HG03097 (cell line): Measurements from ENCODE around the gene ALG11.
A peak's percentile ranks its signal among the peaks of the same experiment; 100 is the strongest.
"Not testable (repeated sequence)": the region's sequence is repeated elsewhere in the genome, so short reads cannot be mapped to it uniquely, and the experiment has no call there.

Experiments used
- ATAC-seq: cut with Tn5 transposase; IDR thresholded peaks from one replicate; pipeline ENCODE4 v1.9.1; 2021; ENCODE audit not compliant: unreplicated experiment, low FRiP score

ALG11 gene, protein sequence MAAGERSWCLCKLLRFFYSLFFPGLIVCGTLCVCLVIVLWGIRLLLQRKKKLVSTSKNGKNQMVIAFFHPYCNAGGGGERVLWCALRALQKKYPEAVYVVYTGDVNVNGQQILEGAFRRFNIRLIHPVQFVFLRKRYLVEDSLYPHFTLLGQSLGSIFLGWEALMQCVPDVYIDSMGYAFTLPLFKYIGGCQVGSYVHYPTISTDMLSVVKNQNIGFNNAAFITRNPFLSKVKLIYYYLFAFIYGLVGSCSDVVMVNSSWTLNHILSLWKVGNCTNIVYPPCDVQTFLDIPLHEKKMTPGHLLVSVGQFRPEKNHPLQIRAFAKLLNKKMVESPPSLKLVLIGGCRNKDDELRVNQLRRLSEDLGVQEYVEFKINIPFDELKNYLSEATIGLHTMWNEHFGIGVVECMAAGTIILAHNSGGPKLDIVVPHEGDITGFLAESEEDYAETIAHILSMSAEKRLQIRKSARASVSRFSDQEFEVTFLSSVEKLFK

DNA sequence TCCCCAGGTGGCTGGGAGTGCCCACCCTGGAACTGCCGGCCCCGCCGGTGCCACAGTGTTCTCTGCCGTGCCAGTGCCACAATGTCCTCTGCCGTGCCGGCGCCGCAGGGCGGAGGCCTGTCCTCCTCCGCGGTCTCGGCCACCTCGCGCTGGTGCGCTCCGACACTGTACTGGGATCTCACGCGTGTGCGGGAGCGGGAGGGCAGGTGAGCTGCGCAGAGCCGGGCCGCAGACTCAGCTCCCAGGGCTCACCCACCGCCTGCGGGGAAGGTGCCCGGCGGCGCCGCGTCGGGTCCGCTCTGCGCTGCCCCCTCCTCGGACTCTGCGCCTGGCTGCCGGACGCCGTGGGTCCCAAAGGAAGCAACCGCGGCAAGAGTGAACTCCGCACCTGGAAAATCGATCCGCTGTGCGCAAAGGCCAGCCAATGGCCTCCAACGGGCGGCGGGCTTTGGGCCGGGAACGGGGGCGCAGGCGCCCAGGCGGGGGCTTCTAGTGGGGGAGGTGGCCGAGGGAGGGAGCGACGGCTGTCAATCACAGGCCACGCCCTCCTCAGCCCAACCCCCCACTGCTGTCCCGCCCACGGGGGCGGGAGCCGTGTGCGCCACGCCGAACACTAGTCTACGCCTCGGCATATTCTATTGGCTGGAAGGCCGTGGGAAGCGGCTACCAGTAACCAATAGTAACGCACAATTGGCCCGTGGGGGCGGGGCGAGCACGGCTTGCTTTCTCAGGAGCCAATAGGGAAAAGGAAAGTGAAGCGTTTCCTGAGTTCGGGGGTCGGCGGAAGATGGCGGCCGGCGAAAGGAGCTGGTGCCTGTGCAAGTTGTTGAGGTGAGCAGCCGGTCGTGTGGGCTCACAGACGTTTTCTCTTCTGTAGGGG is at the start of gene ALG11:
Gene ALG11, plus strand, starts transcription at position 767 of the 880 bp plus-strand sequence. Its CDS starts 21 bp downstream, at position 788.
- peak; percentile 100 for ATAC-seq

DNA sequence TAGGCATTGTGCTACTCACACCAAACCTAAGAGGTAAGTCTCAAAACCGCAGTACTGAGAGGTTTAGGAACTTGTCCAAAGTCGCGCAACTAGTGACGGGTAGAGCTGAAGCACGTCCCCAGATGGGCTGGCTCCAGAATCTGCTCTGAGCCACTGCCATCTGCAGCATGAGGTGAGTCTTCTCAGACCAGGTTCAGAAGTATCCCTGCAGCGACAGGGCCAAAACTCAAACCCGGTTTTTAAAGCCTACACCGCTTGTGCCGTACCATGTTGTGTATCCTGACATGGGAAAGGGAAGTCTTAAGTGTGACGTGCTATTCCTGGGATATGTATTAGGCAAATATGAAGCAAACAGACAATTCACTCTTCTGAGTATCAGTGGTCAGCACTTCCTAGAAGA is 46.0 kb upstream of the ALG11 start:
- ATAC-seq, result no peak

GRCh38 chr13:51967482-51968446 is 44.4 kb upstream of the ALG11 start:
- no peak for ATAC-seq

DNA sequence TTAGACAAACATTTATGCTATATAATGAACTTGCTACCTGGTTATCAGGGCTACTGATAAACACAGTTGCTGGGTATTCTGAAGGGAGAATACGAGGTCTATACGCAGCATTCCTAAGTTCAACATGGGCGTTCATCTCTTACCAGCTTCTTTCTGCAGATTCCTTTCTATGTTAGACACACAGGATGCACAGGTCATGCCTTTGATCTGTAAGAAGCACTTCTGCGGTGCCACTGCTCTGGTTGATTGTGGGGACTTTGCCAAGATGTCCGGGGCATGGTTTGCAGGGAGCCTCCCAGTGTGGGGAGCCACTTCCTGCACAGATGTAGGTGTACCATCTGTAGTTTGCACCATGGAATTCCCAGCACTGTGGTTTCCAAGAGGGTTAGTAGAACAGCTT is 41.8 kb upstream of the ALG11 start:
- ATAC-seq, result no peak

DNA sequence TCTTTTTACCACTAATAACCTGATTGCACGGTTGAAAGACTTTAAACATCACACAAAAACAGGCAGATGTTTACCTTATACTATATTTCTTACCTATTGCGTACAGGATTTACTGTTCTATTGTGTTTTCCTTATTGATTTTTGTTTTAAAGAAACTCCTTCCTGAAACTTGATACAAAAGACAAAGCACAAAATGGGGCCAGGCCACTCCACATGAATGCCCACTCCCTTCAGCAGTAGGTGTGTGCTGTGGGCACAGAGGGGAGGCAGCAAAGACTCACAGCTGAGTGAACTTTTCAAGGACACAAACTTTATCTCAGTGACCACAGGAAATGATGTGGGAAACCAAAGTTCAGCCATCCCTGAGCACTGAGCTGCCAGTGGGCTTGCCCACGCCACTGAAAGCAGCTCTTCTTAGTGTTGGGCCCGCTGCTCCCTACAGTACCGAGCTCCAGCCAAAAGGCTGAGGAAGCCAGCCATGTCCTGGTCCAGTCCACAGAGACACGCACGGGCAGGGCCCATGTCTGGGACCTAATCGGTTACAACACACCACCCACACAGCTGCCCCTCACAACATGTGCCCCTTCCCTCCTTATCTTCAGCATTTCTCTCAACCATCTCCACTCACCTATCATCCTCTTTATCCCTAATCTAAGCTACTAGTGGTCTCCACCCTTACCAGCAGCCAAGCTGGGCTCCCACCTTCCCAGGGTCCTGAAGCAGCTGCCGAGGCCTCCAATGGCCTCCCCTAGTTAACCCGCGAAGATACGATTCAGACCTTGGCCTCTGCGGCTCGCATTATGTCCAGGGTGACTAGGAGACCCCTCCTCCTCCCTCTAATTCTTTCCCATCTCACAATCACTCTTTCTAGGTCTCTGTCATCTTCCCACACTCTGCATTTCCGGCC is 40.4 kb upstream of the ALG11 start:
- no peak for ATAC-seq

GRCh38 chr13:51974482-51974881 is 37.7 kb upstream of the ALG11 start:
- ATAC-seq, result no peak

GRCh38 chr13:51976423-51976822 is 35.8 kb upstream of the ALG11 start:
- ATAC-seq, result no peak

GRCh38 chr13:51976890-51977289 is 35.3 kb upstream of the ALG11 start:
- no peak for ATAC-seq

DNA sequence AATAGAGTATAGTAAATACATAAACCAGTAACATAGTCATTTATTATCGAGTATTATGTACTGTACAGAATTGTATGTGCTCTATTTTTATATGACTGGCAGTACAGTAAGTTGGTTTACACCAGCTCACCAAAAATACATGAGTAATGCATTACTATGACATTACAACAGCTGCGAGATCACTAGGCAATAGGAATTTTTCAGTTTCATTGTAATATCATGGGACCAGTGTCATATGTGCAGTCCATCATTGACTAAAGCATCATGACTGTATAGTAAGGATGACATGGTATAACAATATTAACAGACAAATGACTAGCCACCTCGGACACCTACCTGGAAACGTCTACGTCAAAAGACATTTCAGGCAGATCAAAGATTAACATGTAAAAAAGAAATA is 34.6 kb upstream of the ALG11 start:
- ATAC-seq, result no peak

DNA sequence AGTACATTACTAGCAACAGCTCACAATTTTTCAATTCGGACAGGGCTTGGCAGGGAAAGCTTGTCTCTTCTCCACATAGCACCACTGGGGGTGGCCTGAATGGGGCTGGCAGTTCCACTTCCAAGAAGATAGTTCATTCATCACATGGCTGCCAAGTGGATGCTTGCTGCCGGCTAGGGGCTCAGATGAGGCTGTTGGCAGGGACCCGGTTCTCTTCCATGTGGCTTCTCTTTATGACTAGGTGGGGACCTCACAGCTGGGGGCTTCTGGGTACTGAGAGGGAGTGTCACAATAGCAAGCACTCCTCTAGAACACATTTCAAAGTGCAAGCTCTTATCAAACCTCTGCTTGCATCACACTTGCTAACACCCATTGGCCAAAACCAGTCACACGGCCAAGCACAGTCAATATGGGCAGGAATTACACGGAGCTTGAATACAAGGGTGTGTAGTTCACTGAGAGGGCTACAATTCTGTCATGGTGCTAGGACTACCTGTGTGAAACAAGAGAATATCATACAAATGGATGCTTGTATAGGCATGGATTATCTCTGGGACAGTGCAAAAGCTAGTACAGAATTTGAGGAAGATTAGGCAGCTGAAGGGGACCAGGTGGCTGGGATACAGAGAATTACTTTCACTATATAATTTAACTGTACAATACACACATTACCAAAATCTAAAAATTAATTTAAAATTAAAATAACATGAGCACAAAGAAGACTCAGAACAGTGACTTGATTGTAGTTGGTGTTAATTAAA is 33.2 kb upstream of the ALG11 start:
- ATAC-seq, result no peak

GRCh38 chr13:51980908-51981307 is 31.3 kb upstream of the ALG11 start:
- ATAC-seq, result no peak

DNA sequence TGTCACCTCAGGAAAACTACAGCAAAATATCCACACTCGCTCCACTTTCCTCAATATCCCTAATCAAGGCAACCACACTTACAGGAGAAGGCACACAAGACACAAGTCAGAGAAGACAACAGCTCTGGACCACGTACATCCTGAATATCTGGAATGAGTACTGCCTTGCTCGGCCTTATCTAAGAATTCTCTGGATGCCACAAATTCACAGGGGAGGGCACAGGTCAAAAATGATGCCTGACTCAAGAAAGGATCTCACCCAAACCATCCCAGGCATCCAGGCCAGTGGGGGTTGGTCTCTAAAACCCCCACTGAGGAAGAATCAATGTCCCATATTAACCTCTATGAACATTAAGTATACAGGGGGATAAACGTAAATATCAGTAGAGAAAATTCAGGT is 30.8 kb upstream of the ALG11 start:
- ATAC-seq, result no peak

DNA sequence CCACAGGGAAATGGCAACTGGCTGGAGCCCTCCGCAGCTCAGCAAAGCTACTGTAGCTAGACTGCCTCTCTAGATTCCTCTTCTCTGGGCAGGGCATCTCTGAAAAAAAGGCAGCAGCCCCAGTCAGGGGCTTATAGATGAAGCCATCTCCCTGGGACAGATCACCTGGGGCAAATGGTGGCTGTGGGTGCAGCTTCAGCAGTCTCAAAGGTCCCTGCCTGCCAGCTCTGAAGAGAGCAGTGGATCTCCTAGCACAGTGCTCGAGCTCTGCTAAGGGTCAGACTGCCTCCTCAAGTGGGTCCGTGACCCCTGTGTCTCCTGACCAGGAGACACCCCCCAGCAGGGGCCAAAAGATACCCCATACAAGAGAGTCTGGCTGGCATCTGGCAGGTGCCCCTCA is 28.9 kb upstream of the ALG11 start:
- ATAC-seq, result not testable (repeated sequence)

DNA sequence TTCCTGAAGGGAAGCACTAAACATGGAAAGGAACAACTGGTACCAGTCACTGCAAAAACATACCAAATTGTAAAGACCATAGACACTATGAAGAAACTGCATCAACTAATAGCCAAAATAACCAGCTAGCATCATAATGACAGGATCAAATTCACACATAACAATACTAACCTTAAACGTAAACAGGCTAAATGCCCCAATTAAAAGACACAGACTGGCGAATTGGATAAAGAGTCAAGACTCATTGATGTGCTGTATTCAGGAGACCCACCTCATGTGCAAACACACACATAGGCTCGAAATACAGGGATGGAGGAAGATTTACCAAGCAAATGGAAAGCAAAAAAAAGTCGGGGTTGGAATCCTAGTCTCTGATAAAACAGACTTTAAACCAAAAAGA is 27.3 kb upstream of the ALG11 start:
- not testable (repeated sequence) for ATAC-seq

DNA sequence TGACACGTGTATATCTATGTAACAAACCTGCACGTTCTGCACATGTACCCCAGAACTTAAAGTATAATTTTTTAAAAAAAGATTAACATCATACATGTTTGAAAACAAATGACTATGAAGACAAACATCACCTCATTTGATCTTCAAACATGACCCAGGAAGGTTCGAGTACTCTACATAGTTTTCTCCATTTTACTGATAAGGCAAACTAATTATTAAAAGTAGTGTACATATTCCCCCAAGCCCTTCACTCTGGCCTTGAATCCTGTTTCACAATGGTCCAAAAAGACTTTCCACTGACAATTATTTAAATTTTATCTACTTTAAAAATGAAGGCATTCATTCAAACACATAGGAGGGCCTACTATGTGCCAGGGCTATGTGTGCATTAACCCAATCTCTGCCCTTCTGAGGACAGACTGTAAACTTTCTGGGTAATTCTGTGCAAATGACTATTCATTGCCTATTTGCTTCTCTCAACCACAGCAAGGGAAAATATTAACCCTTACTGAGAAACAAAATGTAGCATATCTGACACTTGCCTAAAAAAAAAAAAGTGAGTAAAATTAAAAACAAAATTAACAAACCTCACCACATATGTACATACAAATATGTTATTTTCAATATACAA is 23.1 kb upstream of the ALG11 start:
- ATAC-seq, result no peak

- no peak for ATAC-seq
Observed at GRCh38 chr13:51993713-51994112, 18.5 kb upstream of the ALG11 start.

DNA sequence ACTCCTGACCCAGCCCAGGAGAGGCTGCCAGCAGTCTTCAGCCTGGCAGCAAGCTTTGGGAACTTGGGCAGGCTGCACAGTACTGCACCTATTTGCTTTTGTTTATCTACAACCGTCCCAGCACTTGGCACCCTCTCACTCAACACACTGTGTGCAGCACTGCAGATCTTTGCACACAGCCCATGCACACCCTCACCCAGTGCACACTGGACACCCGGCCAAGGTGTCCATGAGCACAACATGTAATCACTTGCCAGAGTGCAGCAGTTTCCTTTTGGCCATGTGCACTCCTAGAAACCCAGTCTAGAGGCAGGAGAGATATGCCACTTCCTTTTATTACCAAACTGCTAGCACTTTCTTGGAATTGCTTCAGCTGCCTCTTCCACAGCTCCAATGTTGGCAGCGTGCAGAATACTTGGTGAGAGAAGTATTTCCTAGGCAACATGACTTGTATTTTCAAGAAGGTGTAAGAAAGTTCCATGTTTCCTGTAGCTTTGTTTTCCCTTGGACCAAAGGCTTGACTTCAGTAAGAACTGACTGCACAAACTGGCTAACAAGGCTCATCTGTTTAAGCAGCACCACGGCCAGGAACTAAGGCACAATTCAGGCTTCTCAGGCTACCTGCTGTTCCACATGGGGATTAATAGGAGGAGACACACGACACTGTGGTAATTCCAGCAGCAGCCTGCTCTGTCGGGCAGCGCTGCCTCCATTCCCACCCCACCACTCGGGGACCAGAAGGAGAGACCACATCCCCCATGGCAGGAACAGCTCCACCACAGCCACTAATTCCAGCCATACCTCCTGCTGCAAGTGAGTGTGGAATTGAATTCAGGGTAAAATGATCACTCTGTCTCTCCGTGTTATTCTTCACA is 16.3 kb upstream of the ALG11 start:
- no peak for ATAC-seq
